D721Med (cell line): ENCODE results near the gene RALGAPA2.
"Not testable (repeated sequence)": the region's sequence is repeated elsewhere in the genome, so short reads cannot be mapped to it uniquely, and the experiment has no call there.

Source experiments
- DNase-seq: peaks from one replicate; pipeline ENCODE4 v3.0.0; 2011; ENCODE audit warnings: low spot score; ENCODE audit not compliant: insufficient read length
- FAIRE-seq: peaks from 2 replicates; lab custom pipeline; 2011; peaks lifted over from hg19 to GRCh38; lab: Jason Lieb, UNC
- CTCF ChIP-seq: IDR thresholded peaks from 2 replicates; pipeline ENCODE4 v1.5.1; 2012; ENCODE audit warnings: mild to moderate bottlenecking, control low read depth; ENCODE audit not compliant: insufficient read depth; ENCODE audit errors: missing control alignments

Gene RALGAPA2

GRCh38 chr20:20549704-20550103, 162.7 kb downstream of the RALGAPA2 start:
- FAIRE-seq: no peak
- DNase-seq: no peak
- TF ChIP-seq CTCF: no peak

GRCh38 chr20:20549267-20549612, 163.2 kb downstream of the RALGAPA2 start:
- DNase-seq (no peak), FAIRE-seq (no peak)
- no peak for TF ChIP-seq CTCF

- TF ChIP-seq CTCF: no peak
- DNase-seq (no peak), FAIRE-seq (no peak)
Measured at GRCh38 chr20:20548527-20549266, 163.7 kb downstream of the RALGAPA2 start.

GRCh38 chr20:20547876-20548266, 164.6 kb downstream of the RALGAPA2 start:
- TF ChIP-seq CTCF: no peak
- DNase-seq (no peak), FAIRE-seq (no peak)

GRCh38 chr20:20547221-20547875, 165.1 kb downstream of the RALGAPA2 start:
- DNase-seq (no peak), FAIRE-seq (no peak)
- TF ChIP-seq CTCF: no peak

GRCh38 chr20:20546402-20546801, 166.0 kb downstream of the RALGAPA2 start:
- FAIRE-seq (no peak), DNase-seq (no peak)
- TF ChIP-seq CTCF: no peak

GRCh38 chr20:20543348-20543747, 169.1 kb downstream of the RALGAPA2 start:
- FAIRE-seq, DNase-seq: not testable (repeated sequence)
